ENCODE measurements around the gene PLXDC1.

DNA sequence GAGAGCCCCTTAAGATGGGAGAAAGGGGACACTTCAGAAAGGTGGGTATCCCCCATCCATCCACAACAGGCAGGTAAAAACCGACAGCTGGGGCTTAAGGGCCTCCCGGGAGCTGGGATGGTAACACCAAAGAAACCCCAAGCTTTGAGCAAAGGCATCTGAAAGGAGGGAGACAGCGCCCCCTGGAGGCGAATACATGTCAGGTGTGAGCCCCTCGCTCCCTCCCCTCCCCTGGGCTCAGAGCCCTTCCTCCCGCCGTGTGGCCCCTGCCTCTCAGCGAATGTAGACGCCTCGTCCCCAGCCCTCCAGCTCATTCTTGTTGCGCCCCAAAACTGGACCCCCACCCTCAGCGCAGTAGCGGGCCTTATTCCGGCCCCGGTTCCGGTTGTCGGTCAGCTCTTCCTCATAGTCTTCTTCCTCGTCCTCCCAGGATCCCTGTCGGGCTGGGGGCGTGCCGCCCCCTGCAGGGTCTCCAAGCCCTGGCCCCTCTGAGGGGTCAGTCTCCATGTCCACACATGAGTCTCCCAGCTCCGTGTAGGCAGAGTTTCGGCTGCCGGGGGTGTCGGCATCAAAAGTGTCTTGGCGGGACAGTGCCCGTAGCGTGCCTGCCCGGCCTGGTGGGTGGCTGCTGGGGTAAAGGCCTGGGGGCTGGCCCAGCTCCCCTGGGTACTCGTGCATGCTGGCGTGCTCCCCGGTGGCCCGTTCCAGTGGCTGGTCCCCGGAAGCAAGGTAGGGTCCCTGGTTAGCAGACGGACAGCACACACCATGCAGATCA, 23.7 kb upstream of the PLXDC1 start:
- TF ChIP-seq, protein P1, sequence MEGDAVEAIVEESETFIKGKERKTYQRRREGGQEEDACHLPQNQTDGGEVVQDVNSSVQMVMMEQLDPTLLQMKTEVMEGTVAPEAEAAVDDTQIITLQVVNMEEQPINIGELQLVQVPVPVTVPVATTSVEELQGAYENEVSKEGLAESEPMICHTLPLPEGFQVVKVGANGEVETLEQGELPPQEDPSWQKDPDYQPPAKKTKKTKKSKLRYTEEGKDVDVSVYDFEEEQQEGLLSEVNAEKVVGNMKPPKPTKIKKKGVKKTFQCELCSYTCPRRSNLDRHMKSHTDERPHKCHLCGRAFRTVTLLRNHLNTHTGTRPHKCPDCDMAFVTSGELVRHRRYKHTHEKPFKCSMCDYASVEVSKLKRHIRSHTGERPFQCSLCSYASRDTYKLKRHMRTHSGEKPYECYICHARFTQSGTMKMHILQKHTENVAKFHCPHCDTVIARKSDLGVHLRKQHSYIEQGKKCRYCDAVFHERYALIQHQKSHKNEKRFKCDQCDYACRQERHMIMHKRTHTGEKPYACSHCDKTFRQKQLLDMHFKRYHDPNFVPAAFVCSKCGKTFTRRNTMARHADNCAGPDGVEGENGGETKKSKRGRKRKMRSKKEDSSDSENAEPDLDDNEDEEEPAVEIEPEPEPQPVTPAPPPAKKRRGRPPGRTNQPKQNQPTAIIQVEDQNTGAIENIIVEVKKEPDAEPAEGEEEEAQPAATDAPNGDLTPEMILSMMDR (IDR thresholded peaks at IDR 0.05) = peak; percentile 85
- TF ChIP-seq EZH2 (IDR thresholded peaks at IDR 0.05) (no peak), EZH2phosphoT487 (IDR thresholded peaks at IDR 0.05) (no peak)

All from neural progenitor cell (in vitro differentiated cells).